Large intestine (tissue), 3 donors: Measurements from ENCODE around the gene PSMG4. TPM values are rescaled to one million over a fixed set of nuclear protein-coding genes. Genes with fewer than 3 reads are reported as not detected.
"Not testable (repeated sequence)": the region's sequence is repeated elsewhere in the genome, so short reads cannot be mapped to it uniquely, and the experiment has no call there.

ENCODE experiments used
- DNase-seq, 2 donors: peaks; one replicate each; pipeline versions ENCODE4 v3.0.0 to v3.0.0-alpha.2; 2013
- H3K27ac ChIP-seq: one replicate; pipeline ENCODE4 v1.5.1; 2013; ENCODE audit warnings: low read length
- H3K27me3 ChIP-seq: 2 replicates; pipeline ENCODE4 v1.6.1; 2013; ENCODE audit warnings: low read length; ENCODE audit not compliant: control insufficient read depth, insufficient read depth
- H3K36me3 ChIP-seq: 2 replicates; pipeline ENCODE4 v1.6.1; 2013; ENCODE audit warnings: low read length; ENCODE audit not compliant: control insufficient read depth, insufficient read depth
- H3K4me1 ChIP-seq: one replicate; pipeline ENCODE4 v1.6.1; 2013; ENCODE audit warnings: low read length; ENCODE audit not compliant: control insufficient read depth, insufficient read depth
- H3K4me3 ChIP-seq: one replicate; pipeline ENCODE4 v1.5.1; 2013; ENCODE audit warnings: low read length
- H3K9me3 ChIP-seq: one replicate; pipeline ENCODE4 v1.6.1; 2013; ENCODE audit warnings: mild to moderate bottlenecking, low read depth, low read length, moderate library complexity; ENCODE audit not compliant: control insufficient read depth
- WGBS: methylation state at CpG from one replicate; pipeline ENCODE4 v1.1.5; 2013; ENCODE audit warnings: low lambda C conversion rate; ENCODE audit not compliant: insufficient coverage; 5-methylcytosine and 5-hydroxymethylcytosine counted together
- polyA plus RNA-seq: library from polyadenylated mRNA; unstranded; fragments of 120-200 nt; gene quantifications from one replicate; pipeline ENCODE4 v1.2.1, GENCODE V29; 2013

Gene PSMG4
- polyA plus RNA-seq, 1 donor = 25.2 TPM

DNA sequence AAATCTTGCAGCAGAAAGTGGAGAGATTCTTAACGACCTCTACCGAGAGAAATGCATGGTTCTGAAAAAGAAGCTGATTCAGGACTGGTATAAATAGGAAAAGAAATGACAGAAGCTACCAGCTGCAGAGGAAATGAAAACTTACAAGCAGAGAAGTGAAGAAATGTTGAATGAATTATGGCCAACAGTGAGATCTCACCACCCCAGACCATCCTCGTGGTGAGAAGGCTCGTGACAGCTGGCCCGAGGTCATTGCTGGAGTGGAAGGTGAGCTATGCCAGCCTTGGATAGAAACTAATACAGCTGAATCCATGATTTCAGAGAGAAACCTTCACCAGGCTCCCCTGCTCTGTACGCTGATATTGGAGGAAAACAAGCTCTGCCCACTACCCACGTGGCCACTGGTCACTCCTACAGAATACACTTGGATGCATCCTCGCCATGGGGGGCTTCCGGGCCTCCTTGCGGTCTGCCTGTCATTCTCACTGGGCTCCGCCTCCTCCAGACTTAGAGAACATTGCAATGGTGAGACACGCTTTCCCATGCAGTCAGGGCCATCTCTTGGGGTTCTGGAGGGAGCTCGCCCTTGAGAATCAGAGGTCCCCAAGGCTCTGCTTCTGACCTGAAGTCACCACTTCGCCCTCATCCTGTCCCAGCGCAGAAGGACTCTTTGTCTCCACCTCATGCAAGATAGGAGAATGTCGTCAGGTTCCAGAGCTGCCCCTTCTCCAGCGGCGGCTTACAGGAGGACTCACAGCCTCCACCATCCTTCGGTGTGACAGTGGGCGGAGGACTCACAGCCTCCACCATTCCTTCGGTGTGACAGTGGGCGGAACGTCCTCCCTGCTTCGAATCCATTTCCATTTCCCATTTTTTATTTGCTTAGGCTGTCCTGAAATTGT lies 20.7 kb upstream of the PSMG4 start:
- Histone ChIP-seq H3K27me3 (peaks cover 16% of the 10 kb centered on the region), H3K27ac (no peak overlapping the region), H3K4me3 (no peak overlapping the region), H3K4me1 (no peaks in the 10 kb centered on the region), H3K36me3 (no peaks in the 10 kb centered on the region), H3K9me3 (no peaks in the 10 kb centered on the region)
- WGBS = 90% methylated on average over 6 of the region's 24 CpGs
- no peak for DNase-seq

DNA sequence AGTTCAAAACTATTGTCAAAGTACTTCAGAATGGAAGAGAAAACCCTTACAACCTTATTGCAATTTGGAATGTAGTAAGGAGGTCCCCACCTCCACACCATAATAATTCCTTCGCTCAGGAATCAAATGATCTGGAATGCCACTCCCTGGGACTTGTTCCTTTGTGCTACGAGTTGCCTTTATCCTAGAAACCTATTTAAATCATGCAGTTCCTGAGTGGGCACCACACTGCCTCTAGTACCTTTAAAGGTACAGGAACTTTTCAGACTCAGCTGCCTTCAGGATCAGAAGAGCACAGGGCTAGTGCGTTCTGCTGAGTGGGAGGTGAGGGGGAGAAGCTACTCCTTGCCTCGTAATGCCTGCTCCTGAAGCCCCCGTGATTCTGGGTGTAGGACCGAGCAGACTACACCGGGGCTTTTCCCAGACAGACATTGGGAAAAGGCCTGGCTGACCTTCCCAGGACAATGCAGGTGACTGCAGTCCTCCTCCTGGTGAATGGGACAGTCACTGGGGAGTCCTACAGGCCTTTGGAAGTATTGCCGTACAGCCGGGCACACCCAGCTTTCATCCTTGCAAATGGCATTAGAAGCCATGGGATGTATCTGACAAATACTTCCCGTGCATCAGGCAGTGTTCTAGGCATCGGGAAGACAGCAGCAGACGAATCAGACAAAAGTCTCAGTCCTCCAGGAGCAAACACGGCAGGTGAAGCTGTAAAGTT lies 19.5 kb upstream of the PSMG4 start:
- DNase-seq = no peak
- H3K27me3 ChIP-seq = peaks cover 8% of the 10 kb centered on the region
- no peaks in the 10 kb centered on the region for H3K9me3 ChIP-seq
- no CpG with 5 or more reads among the region's 13 CpGs for WGBS
- H3K36me3 ChIP-seq = no peaks in the 10 kb centered on the region
- no peak overlapping the region for H3K27ac ChIP-seq
- no peaks in the 10 kb centered on the region for H3K4me1 ChIP-seq
- no peak overlapping the region for H3K4me3 ChIP-seq

DNA sequence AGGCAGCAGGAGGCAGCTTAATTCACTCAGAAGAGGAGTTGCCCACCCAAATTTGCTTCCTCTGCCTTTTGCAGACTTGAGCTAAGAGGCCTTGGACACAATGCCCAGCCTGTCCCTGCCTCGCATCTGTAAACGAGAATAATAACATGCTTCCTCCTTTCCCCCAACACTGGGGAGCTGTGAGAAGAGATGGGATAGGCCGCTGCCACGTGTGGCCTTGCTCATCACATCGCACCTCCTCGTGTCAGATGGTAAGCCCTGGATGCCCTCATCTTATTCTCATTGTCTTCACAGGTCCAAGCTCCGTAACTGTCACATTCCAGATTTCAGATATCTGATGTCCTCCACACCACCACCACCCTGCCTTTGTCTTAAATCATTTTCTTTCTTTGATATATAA lies 18.2 kb upstream of the PSMG4 start:
- no peaks in the 10 kb centered on the region for H3K36me3 ChIP-seq
- WGBS = 100% methylated on average over 1 of the region's 7 CpGs
- no peak for DNase-seq
- H3K27ac ChIP-seq = no peak overlapping the region
- no peak overlapping the region for H3K4me3 ChIP-seq
- no peaks in the 10 kb centered on the region for H3K9me3 ChIP-seq
- peaks cover 5% of the 10 kb centered on the region for H3K27me3 ChIP-seq
- H3K4me1 ChIP-seq = no peaks in the 10 kb centered on the region

DNA sequence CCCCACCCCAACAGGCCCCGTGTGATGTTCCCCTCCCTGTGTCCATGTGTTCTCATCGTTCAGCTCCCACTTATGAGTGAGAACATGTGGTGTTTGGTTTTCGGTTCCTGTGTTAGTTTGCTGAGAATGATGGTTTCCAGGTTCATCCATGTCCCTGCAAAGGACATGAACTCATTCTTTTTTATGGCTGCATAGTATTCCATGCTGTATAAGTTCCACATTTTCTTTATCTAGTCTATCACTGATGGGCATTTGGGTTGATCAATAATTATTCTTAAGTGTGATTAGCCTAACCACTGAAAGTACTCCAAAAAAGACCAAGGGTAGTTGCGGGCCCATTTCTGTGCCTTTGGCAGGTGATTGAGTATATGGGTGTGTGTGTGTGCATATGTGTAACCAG lies 17.0 kb upstream of the PSMG4 start:
- H3K36me3 ChIP-seq, DNase-seq, H3K27ac ChIP-seq, H3K4me3 ChIP-seq, H3K4me1 ChIP-seq, H3K9me3 ChIP-seq, H3K27me3 ChIP-seq: not testable (repeated sequence)
- WGBS = no CpG with 5 or more reads among the region's 4 CpGs

DNA sequence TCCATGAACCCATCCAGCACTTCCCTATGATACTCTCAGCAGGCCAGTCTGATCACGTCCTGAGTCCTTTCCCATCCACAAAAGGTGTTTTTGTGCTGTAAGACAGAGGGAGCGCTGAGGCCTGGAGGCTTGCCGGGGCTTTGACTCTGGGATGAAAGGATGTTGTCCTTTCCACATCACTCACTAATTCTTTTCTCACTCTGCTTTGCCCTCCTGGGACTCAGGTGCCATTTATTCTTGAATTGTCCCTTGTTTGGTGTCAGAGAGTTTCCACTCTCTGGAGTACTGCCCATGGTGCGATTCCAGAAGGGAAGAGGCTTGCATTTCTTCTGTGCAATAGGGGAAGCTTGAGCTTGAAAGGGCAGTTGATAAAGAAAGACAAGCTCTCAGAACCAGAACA lies 16.0 kb upstream of the PSMG4 start:
- no CpG with 5 or more reads among the region's 4 CpGs for WGBS
- H3K9me3 ChIP-seq = no peaks in the 10 kb centered on the region
- H3K27ac ChIP-seq = no peak overlapping the region
- no peak for DNase-seq
- peaks cover 5% of the 10 kb centered on the region for H3K27me3 ChIP-seq
- no peaks in the 10 kb centered on the region for H3K36me3 ChIP-seq
- no peak overlapping the region for H3K4me3 ChIP-seq
- peaks cover 3% of the 10 kb centered on the region for H3K4me1 ChIP-seq

DNA sequence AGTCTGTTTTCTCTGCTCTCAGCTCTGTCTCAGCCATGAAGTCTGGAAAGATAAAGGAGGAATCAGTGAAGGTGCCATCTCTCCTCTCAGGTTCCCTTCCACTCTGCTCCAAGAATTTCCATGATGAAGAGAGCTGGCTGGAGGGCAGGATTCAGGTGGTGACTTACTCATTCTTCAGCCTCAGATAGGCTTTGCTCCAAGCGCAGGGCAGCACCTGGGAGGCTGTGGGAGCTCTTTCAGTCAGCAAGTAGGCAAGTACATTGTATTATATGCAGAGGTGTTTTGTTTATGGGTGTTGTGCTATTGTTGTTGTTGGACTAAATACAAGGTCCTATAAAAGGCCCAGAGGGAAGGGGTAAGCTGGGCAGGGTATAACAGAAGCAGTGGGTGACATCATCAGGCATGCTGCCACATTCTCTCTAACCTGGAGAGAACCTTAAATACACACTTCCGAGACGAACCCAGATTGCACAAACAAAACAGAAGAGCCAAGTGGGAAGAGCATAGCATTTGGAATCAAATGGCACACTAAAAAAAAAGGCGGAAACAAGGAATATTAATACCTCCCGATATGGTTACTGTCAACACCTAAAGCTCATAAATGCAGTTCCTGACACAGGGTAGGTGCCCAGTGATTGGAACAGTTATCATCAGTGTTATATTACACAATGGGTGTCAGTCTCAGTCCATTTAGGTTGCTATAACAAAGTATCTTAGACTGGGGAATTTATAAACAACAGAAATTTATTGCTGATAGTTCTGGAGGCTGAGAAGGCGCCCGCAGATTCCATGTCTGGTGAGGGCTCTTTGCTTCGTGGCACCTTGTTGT lies 14.5 kb upstream of the PSMG4 start:
- 64% methylated on average over 2 of the region's 8 CpGs for WGBS
- H3K27ac ChIP-seq = no peak overlapping the region
- peaks cover 9% of the 10 kb centered on the region for H3K27me3 ChIP-seq
- no peak for DNase-seq
- H3K36me3 ChIP-seq = no peaks in the 10 kb centered on the region
- H3K4me3 ChIP-seq = no peak overlapping the region
- H3K4me1 ChIP-seq = peaks cover 10% of the 10 kb centered on the region
- no peaks in the 10 kb centered on the region for H3K9me3 ChIP-seq

DNA sequence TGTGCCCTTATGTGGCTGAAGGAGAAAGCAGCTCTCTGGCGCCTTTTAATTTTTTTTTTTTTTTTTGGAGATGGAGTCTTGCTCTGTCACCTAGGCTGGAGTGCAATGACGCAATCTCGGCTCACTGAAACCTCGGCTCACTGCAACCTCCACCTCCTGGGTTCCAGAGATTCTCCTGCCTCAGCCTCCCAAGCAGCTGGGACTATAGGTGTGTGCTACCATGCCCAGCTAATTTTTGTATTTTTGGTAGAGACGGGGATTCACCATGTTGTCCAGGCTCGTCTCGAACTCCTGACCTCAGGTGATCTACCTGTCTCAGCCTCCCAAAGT lies 13.9 kb upstream of the PSMG4 start:
- H3K36me3 ChIP-seq, H3K27ac ChIP-seq, H3K4me1 ChIP-seq, H3K9me3 ChIP-seq, H3K27me3 ChIP-seq, DNase-seq, H3K4me3 ChIP-seq: not testable (repeated sequence)
- no CpG with 5 or more reads among the region's 7 CpGs for WGBS

DNA sequence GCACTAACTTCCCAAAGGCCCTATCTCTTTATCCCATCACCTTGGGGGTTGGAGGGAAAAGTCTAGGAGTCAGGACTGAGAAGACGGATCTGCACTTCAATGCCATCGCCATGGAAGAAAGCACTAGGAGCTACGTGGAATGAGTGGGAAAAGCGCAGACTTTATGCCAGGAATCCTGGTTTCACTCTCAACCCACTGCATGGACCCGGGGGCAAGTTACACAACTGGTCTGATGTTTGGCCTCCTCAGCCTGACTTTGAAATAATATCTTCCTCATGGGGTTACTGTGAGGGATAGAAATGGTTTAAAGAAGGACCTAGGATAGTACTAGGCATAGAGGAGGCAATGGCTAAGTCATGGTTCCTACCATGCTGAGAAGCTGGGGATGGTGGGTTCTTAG lies 13.5 kb upstream of the PSMG4 start:
- Histone ChIP-seq H3K27ac (no peak overlapping the region), H3K36me3 (no peaks in the 10 kb centered on the region), H3K9me3 (no peaks in the 10 kb centered on the region), H3K4me3 (no peak overlapping the region), H3K4me1 (peaks cover 10% of the 10 kb centered on the region), H3K27me3 (peaks cover 9% of the 10 kb centered on the region)
- no CpG with 5 or more reads among the region's 5 CpGs for WGBS
- DNase-seq = peak in 1 of 2 donors; percentile 62

DNA sequence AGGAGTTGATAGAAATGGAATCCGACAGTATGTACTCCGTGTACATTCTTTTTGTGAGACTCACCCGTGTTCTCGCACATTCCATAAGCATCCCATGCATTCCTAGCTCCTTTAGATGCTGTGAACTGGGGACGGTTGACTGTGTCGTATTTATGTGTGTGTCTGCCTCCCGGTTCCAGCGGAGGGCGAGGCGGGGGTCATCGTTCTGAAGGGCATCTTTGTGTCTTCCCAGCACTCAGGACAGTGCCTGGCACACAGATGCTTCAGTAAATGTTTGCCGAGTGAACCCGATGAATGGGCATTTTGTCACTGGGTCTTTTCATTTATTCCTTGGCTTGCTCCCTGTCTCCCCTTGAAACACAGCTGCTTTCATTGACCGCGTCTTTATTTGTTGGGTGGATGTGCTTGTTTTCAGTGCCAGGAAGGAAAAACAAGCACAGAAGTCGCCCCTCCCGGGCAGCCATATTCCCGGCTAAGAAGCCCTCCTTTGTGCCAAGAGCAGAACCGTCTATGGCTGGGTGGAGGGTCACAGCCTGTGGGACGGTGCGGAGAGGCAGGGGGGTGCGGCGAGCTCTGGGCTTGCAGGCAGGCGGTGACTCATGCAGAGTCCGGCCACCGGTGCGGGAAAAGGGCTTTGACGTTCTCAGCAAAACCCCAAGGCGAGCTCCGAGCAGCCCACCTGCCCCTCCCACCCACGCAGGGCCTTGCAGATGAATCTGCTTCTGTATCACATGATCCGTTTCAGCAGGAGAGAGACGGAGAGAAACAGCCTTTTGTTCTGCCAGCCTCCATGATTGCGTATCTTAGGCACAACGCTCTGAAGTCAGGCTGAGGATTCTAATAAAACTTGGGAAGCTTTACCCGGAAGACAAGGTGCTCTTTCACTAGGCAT lies 11.2 kb upstream of the PSMG4 start:
- Histone ChIP-seq H3K4me3 (peak overlapping the region; percentile 42), H3K27me3 (peaks cover 9% of the 10 kb centered on the region), H3K9me3 (no peaks in the 10 kb centered on the region), H3K27ac (peak overlapping the region; percentile 40), H3K4me1 (peaks cover 13% of the 10 kb centered on the region), H3K36me3 (no peaks in the 10 kb centered on the region)
- WGBS = no CpG with 5 or more reads among the region's 36 CpGs
- peak in 1 of 2 donors; percentile 76 for DNase-seq
